HepG2 (cell line): ENCODE data around the gene DPH1.

Experiments used
- CHD2 ChIP-seq: IDR thresholded peaks from 2 replicates; pipeline ENCODE4 v1.6.1; 2011; ENCODE audit warnings: low read depth, low read length, improper control_type of control experiment
- CTCF ChIP-seq: sonication (generic); formaldehyde crosslinking; IDR thresholded peaks from 2 replicates; pipeline ENCODE4 v1.5.0; 2020; ENCODE audit warnings: mild to moderate bottlenecking, missing genetic modification reagents, moderate library complexity
- DPF2 ChIP-seq: sonication (generic); formaldehyde crosslinking; IDR thresholded peaks from 2 replicates; pipeline ENCODE4 v1.4.0; 2020; ENCODE audit warnings: mild to moderate bottlenecking, low read depth, missing genetic modification reagents, borderline replicate concordance
- EZH2 ChIP-seq: conservative IDR thresholded peaks from 2 replicates; pipeline ENCODE4 v1.6.1; 2012; ENCODE audit warnings: mild to moderate bottlenecking, low read depth, low read length, moderate library complexity
- KMT2A ChIP-seq: sonication (generic); formaldehyde crosslinking; IDR thresholded peaks from 2 replicates; pipeline ENCODE4 v1.4.0; 2020; ENCODE audit warnings: missing genetic modification reagents
- PBX2 ChIP-seq: IDR thresholded peaks from 2 replicates; pipeline ENCODE4 v1.6.1; 2016; ENCODE audit warnings: control low read depth
- ZNF121 ChIP-seq: sonication (generic); formaldehyde crosslinking; IDR thresholded peaks from 2 replicates; pipeline ENCODE4 v1.5.0; 2020; ENCODE audit warnings: mild to moderate bottlenecking, missing genetic modification reagents
- ZNF253 ChIP-seq: sonication (generic); formaldehyde crosslinking; IDR thresholded peaks from 2 replicates; pipeline ENCODE4 v1.8.0; 2022; ENCODE audit warnings: mild to moderate bottlenecking, missing genetic modification reagents, borderline replicate concordance

GRCh38 chr17:2065949-2066400 is 36.0 kb downstream of the DPH1 start:
- TF ChIP-seq CTCF = no peak
- no peak for TF ChIP-seq DPF2 (CRISPR knock-in tag)
- no peak for TF ChIP-seq ZNF253
- TF ChIP-seq CHD2 = no peak
- no peak for TF ChIP-seq EZH2
- no peak for TF ChIP-seq PBX2
- TF ChIP-seq KMT2A (CRISPR knock-in tag) = no peak
- TF ChIP-seq ZNF121 = no peak
